Endothelial cell of umbilical vein (primary cell): ENCODE measurements around the gene WDR93. TPM values are rescaled to one million over a fixed set of nuclear protein-coding genes. Genes with fewer than 3 reads are reported as not detected.

Experiments
- BruUV-seq: library from RNA; stranded (reverse); fragments of 400-500 nt; replicated peaks from 2 replicates; lab custom pipeline; 2021; lab: Mats Ljungman, UMichigan
- CTCF ChIA-PET: fragments of 300-600, 350-600 bp; sonication (Branson Sonifier 250); formaldehyde crosslinking; loops from one replicate; lab custom pipeline; 2021; ENCODE audit warnings: antibody characterized with exemption, inconsistent platforms; lab: Charles Lee
- POLR2A ChIA-PET: fragments of 300-600, 350-600 bp; sonication (Branson Sonifier 250); formaldehyde crosslinking; loops from one replicate; lab custom pipeline; 2021; ENCODE audit warnings: antibody characterized with exemption, inconsistent platforms; lab: Charles Lee
- DNase-seq: peaks from one replicate; pipeline ENCODE4 v3.0.0-alpha.2; 2011; ENCODE audit warnings: low read depth, low spot score
- FAIRE-seq: peaks from 2 replicates; lab custom pipeline; 2011; peaks lifted over from hg19 to GRCh38; lab: Jason Lieb, UNC
- H2AFZ ChIP-seq: 2 replicates; pipeline ENCODE4 v1.6.0; 2012; ENCODE audit warnings: low read depth, low read length, control low read depth, inconsistent platforms
- H3K27ac ChIP-seq: 2 replicates; pipeline ENCODE4 v1.5.1; 2011; ENCODE audit warnings: low read depth, mild to moderate bottlenecking, control low read depth, low read length, moderate library complexity; ENCODE audit not compliant: insufficient read depth
- H3K27me3 ChIP-seq, 2 experiments: 2 replicates each; pipeline versions ENCODE4 v1.6.0 to v1.6.1; 2011; ENCODE audit warnings: low read length in 2 of 2, mixed read lengths in 1 of 2; ENCODE audit not compliant: control insufficient read depth in 2 of 2, insufficient read depth in 2 of 2
- H3K36me3 ChIP-seq, 2 experiments: 2 replicates in 1 of 2; 3 replicates in 1 of 2; pipeline ENCODE4 v1.5.1; 2011; ENCODE audit warnings: low read length in 2 of 2, mild to moderate bottlenecking in 1 of 2, moderate library complexity in 1 of 2; ENCODE audit not compliant: control insufficient read depth in 2 of 2, insufficient read depth in 2 of 2; ENCODE audit errors: extremely low read depth in 1 of 2
- H3K4me1 ChIP-seq: 3 replicates; pipeline ENCODE4 v1.5.1; 2011; ENCODE audit warnings: mild to moderate bottlenecking, low read length; ENCODE audit not compliant: control insufficient read depth, insufficient read depth; ENCODE audit errors: extremely low read depth
- H3K4me2 ChIP-seq: 2 replicates; pipeline ENCODE4 v1.6.1; 2011; ENCODE audit warnings: low read length, control low read depth, mixed read lengths; ENCODE audit not compliant: insufficient read depth
- H3K4me3 ChIP-seq, 3 experiments: fragments of 200-600 bp in 1 of 3; sonication (generic), shearing (Covaris generic) in 1 of 3; replicated peaks in 1 of 3; 2 replicates each; pipeline ENCODE4 v1.5.1; 2011 to 2016; ENCODE audit warnings: control low read depth in 3 of 3, low read length in 3 of 3, mild to moderate bottlenecking in 2 of 3, inconsistent platforms in 1 of 3, low read depth in 1 of 3, moderate library complexity in 1 of 3; ENCODE audit not compliant: insufficient read depth in 1 of 3
- H3K79me2 ChIP-seq: 2 replicates; pipeline ENCODE4 v1.6.0; 2012; ENCODE audit warnings: low read length, inconsistent platforms; ENCODE audit not compliant: control insufficient read depth, insufficient read depth
- H3K9ac ChIP-seq: replicated peaks from 2 replicates; pipeline ENCODE3; 2011; ENCODE audit warnings: low read length, control low read depth; ENCODE audit not compliant: insufficient read depth; ENCODE audit errors: extremely low read depth
- H3K9me1 ChIP-seq: replicated peaks from 3 replicates; pipeline ENCODE4 v1.6.0; 2011; ENCODE audit warnings: mild to moderate bottlenecking, low read length; ENCODE audit not compliant: control insufficient read depth, insufficient read depth; ENCODE audit errors: extremely low read depth
- H3K9me3 ChIP-seq: replicated peaks from 2 replicates; pipeline ENCODE4 v1.5.1; 2012; ENCODE audit warnings: low read length, inconsistent platforms; ENCODE audit not compliant: control insufficient read depth, insufficient read depth
- H4K20me1 ChIP-seq: replicated peaks from 2 replicates; pipeline ENCODE3; 2011; ENCODE audit warnings: mild to moderate bottlenecking, low read length; ENCODE audit not compliant: control insufficient read depth, insufficient read depth; ENCODE audit errors: extremely low read depth
- EZH2 ChIP-seq: IDR thresholded peaks from 2 replicates; pipeline ENCODE4 v1.6.1; 2012; ENCODE audit warnings: borderline replicate concordance, low read depth, mild to moderate bottlenecking, moderate library complexity, low read length, inconsistent platforms; ENCODE audit not compliant: severe bottlenecking
- FOS ChIP-seq: IDR thresholded peaks from 2 replicates; pipeline ENCODE4 v1.6.1; 2011; ENCODE audit warnings: mild to moderate bottlenecking, low read length, moderate library complexity, borderline replicate concordance; ENCODE audit not compliant: insufficient read depth
- GATA2 ChIP-seq: IDR thresholded peaks from 2 replicates; pipeline ENCODE4 v1.7.0; 2011; ENCODE audit warnings: low read depth, mild to moderate bottlenecking, moderate library complexity, mixed read lengths, low read length; ENCODE audit not compliant: insufficient read length, insufficient read depth
- JUN ChIP-seq: IDR thresholded peaks from 2 replicates; pipeline ENCODE4 v1.6.1; 2011; ENCODE audit warnings: borderline replicate concordance, low read depth; ENCODE audit not compliant: insufficient read length, insufficient read depth
- MAX ChIP-seq: IDR thresholded peaks from 2 replicates; pipeline ENCODE4 v1.6.1; 2011; ENCODE audit not compliant: insufficient read depth, insufficient read length
- MYC ChIP-seq: IDR thresholded peaks from one replicate; pipeline ENCODE4 v1.6.1; 2011; ENCODE audit warnings: mild to moderate bottlenecking, low read depth, low read length
- POLR2A ChIP-seq: IDR thresholded peaks from 2 replicates; pipeline ENCODE4 v1.6.1; 2012; ENCODE audit warnings: low read depth, mild to moderate bottlenecking, control low read depth, low read length
- POLR2AphosphoS5 ChIP-seq: IDR thresholded peaks from 2 replicates; pipeline ENCODE4 v1.6.1; 2012; ENCODE audit warnings: low read depth, mild to moderate bottlenecking, control low read depth, low read length, moderate library complexity; ENCODE audit not compliant: insufficient read depth
- dilution Hi-C: fragments of 300-500 bp; cut with MboI; formaldehyde crosslinking; loops from one replicate; pipeline ENCODE4 v1.15.0; 2019; ENCODE audit warnings: low sequenced_read_pairs; ENCODE audit not compliant: extremely low pct_ligation_motif_present
- intact Hi-C: fragments of 100-400 bp; cut with micrococcal nuclease; formaldehyde crosslinking; loops from one replicate; pipeline ENCODE4 v1.10.0; 2022
- polyA plus RNA-seq, 4 experiments: library from polyadenylated mRNA; depleted of rRNA in 3 of 4; stranded (reverse) in 3 of 4; unstranded in 1 of 4; fragments of >200 nt; gene quantifications; 2 replicates each; pipeline versions ENCODE4 v1.2.1 to v1.2.3, GENCODE V29; 2011 to 2012; ENCODE audit warnings: missing spikeins in 1 of 4
- total RNA-seq: library from RNA; stranded (reverse); gene quantifications from 2 replicates; pipeline ENCODE4 v1.2.3, GENCODE V29; 2021
- TF ChIP-seq, protein P1 (sequence below), 2 donors: IDR thresholded peaks; 1 replicate in 1 of 2; 2 replicates in 1 of 2; pipeline ENCODE4 v1.5.1; 2011; ENCODE audit warnings: low read length in 2 of 2, mild to moderate bottlenecking in 2 of 2, moderate library complexity in 2 of 2, control low read depth in 1 of 2, inconsistent platforms in 1 of 2, low read depth in 1 of 2; ENCODE audit not compliant: insufficient read depth in 1 of 2; ENCODE audit errors: extremely low read depth in 1 of 2

WDR93 gene
- total and polyA plus RNA-seq, 2 donors (not counting 3 experiments of a cell fraction or from before 2014, with no cell fraction given) = 0.07 TPM; not detected in 1

GRCh38 chr15:89761009-89761831 lies 70.6 kb downstream of the WDR93 start:
- ChIA-PET CTCF (interaction anchor here (0.5 to 12.2 kb wide), 62 partner anchors 9 to 525 kb away, joined by 3 to 599 read pairs (median 6); partner anchors contain the start of genes ANPEP, AP3S2, ARPIN and IDH2), POLR2A (interaction anchor here (0.8 to 1.8 kb wide), 3 partner anchors 41 to 114 kb away, joined by 3 to 7 read pairs (median 5); partner anchors contain the start of gene ANPEP)
- DNase-seq (no peak), FAIRE-seq (no peak)
- TF ChIP-seq POLR2A (no peak), MYC (no peak), GATA2 (no peak), MAX (no peak), FOS (no peak), EZH2 (no peak), JUN (no peak), POLR2AphosphoS5 (no peak)
- TF ChIP-seq, protein P1, sequence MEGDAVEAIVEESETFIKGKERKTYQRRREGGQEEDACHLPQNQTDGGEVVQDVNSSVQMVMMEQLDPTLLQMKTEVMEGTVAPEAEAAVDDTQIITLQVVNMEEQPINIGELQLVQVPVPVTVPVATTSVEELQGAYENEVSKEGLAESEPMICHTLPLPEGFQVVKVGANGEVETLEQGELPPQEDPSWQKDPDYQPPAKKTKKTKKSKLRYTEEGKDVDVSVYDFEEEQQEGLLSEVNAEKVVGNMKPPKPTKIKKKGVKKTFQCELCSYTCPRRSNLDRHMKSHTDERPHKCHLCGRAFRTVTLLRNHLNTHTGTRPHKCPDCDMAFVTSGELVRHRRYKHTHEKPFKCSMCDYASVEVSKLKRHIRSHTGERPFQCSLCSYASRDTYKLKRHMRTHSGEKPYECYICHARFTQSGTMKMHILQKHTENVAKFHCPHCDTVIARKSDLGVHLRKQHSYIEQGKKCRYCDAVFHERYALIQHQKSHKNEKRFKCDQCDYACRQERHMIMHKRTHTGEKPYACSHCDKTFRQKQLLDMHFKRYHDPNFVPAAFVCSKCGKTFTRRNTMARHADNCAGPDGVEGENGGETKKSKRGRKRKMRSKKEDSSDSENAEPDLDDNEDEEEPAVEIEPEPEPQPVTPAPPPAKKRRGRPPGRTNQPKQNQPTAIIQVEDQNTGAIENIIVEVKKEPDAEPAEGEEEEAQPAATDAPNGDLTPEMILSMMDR (IDR thresholded peaks at IDR 0.05; ENCODE audit: extremely low read depth in 1 of 2, insufficient read depth in 1 of 2, low read depth in 1 of 2, low read length in 2 of 2) = no peak
- BruUV-seq = no TSS peak
- H3K9me3 ChIP-seq = no peaks in the 10 kb centered on the region
- no peak overlapping the region for H3K27ac ChIP-seq
- intact Hi-C loops = loop anchor here (1.0 to 2.0 kb wide), 2 partner anchors 60 to 326 kb away; no protein-coding TSS in a partner anchor
- H2AFZ ChIP-seq = no peak overlapping the region
- no peak overlapping the region for H3K9ac ChIP-seq
- no peaks in the 10 kb centered on the region for H3K36me3 ChIP-seq
- no peaks in the 10 kb centered on the region for H3K4me1 ChIP-seq
- H3K27me3 ChIP-seq = no peaks in the 10 kb centered on the region
- H3K9me1 ChIP-seq = no peaks in the 10 kb centered on the region
- H4K20me1 ChIP-seq = no peaks in the 10 kb centered on the region
- no peaks in the 10 kb centered on the region for H3K79me2 ChIP-seq
- no peak overlapping the region for H3K4me2 ChIP-seq
- no peak overlapping the region for H3K4me3 ChIP-seq
- dilution Hi-C loops = loop anchor here (25.0 kb wide), 1 partner anchor 101 kb away; no protein-coding TSS in a partner anchor
